Measurements from ENCODE around the gene ZDHHC14.
"Not testable (repeated sequence)": the region's sequence is repeated elsewhere in the genome, so short reads cannot be mapped to it uniquely, and the experiment has no call there.

ZDHHC14 gene

DNA sequence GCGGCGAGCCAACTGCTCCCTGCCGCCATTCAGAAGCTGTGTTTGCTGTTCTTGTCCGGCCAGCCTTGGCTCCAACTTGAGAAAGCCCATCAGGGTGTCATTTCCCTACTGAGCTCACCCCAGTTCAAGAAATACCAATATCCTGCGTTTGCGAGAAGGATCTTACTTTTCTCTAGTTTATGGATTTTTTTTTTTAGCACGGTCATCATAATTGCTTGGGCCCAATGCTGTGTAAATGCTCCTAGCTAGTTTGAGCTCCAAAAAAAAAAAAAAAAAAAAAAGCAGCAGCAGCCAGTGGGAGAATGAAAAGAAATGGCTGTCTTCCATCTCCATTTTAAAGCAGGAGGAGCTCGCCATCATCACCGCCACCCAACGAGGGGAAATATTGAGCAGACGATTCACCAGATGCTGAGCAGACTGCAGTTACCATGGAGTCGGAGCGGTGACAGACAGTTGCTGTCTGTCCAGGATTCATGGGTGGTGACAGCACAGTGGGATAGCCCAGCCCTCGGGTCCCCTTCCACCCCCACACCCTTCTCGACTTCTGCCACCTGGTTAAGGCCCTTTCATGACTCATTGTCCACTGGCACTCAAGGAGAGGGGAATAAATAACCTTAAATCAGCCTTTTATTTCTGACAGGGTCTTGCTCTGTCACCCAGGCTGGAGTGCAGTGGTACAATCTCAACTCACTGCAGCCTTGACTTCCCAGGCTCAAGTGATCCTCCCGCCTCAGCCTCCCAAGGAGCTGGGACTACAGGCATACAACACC is 309.6 kb downstream of the ZDHHC14 start:
- no peak for DNase-seq (ENCODE audit: low read depth)

GRCh38 chr6:157691621-157692020 is 310.6 kb downstream of the ZDHHC14 start:
- not testable (repeated sequence) for DNase-seq (ENCODE audit: low read depth)

GRCh38 chr6:157693867-157694266 is 312.9 kb downstream of the ZDHHC14 start:
- no peak for DNase-seq (ENCODE audit: low read depth)

- DNase-seq (ENCODE audit: low read depth), result no peak
These were observed 314.5 kb downstream of the ZDHHC14 start for GRCh38 chr6:157695301-157696040.

GRCh38 chr6:157699777-157700636 is 319.0 kb downstream of the ZDHHC14 start:
- no peak for DNase-seq (ENCODE audit: low read depth)

GRCh38 chr6:157706351-157706750 is 325.4 kb downstream of the ZDHHC14 start:
- not testable (repeated sequence) for DNase-seq (ENCODE audit: low read depth)

GRCh38 chr6:157706883-157707282 is 325.9 kb downstream of the ZDHHC14 start:
- no peak for DNase-seq (ENCODE audit: low read depth)

DNA sequence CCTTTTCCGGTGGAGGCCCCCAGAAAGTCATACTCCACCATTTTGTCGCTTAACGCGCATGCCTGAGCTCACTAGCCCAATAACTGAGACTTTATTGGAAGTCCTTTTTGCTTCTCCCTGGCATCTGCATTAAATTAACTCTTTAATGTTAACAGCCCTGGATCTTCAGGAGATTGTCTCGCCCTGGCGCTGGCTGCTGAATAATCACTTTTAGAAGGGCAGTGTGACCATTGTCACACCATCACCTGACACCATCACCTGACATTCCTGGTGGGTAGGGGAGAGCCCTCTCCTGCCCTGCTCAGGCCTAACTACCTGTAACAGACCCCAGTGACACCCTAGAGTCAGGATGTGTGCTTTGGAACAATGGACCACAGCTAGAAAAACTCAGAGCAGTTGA is 326.6 kb downstream of the ZDHHC14 start:
- DNase-seq (ENCODE audit: low read depth), result no peak

- DNase-seq (ENCODE audit: low read depth), result no peak
These were observed 327.2 kb downstream of the ZDHHC14 start for GRCh38 chr6:157708239-157708638.

- DNase-seq (ENCODE audit: low read depth), result no peak
These were observed 327.9 kb downstream of the ZDHHC14 start for GRCh38 chr6:157708933-157709332.

DNA sequence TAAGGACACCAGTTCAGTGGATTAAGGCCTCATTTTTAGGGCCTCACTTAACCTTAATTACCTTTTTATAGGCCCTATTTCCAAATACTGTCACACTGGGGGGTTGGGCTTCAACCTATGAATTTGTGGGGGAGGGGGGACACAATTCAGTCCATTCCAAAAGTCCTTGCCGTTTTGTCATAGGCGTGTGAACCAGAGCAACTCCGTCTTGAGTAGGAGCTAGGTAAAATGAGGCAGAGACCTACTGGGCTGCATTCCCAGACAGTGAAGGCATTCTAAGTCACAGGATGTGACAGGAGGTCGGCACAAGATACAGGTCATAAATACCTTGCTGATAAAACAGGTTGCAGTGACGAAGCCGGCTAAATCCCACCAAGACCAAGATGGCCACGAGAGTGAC is 328.6 kb downstream of the ZDHHC14 start:
- no peak for DNase-seq (ENCODE audit: low read depth)

DNA sequence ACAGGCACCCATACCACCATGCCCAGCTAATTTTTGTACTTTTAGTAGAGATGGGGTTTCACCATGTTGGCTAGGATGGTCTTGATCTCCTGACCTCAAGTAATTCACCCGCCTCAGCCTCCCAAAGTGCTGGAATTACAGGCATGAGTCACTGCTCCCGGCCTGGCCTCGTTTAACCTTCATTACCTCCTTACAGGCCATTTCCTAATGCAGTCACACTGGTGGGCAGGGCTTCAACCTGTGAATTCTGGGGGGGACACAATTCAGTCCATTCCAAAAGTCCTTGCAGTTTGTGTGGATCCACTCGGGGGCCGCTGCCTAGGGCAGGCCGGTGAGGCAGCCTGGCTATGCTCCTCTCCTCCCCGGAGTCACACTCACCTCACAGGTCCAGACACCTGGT is 329.6 kb downstream of the ZDHHC14 start:
- DNase-seq (ENCODE audit: low read depth), result no peak

- DNase-seq (ENCODE audit: low read depth), result no peak
These were observed 330.1 kb downstream of the ZDHHC14 start for GRCh38 chr6:157711060-157711459.

DNA sequence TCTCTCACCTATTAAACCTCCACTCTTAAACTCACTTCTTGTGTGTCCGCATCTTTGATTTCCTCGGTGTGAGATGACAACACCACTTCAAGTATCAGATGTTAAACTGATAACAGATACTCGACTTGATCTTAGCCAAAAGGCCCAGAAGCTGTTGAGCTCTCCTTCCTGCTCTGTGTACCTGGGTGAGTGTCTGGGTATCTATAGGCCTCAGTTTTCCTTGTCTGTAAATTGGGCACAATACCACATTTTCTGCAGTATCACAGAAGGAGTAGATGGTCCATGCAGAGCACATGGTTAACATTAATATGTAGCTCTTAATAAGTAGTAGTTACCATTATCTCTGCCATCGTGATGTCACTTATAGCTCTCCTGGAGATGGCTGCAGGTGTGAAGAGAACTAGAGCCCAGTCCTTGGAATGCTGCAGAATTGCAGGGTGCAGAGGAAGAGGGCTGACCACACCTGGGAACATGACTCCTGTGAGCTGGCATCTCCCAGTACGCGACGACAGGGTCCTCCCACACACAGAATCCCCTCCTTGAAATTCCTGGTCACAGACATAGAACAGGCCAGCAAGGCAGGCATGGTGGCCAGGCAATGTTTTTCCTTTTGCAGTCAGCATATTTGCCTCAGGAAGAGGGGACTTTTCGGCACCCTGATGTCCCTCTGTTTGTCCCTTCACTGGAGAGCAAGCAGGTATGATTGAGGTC is 331.8 kb downstream of the ZDHHC14 start:
- no peak for DNase-seq (ENCODE audit: low read depth)

DNA sequence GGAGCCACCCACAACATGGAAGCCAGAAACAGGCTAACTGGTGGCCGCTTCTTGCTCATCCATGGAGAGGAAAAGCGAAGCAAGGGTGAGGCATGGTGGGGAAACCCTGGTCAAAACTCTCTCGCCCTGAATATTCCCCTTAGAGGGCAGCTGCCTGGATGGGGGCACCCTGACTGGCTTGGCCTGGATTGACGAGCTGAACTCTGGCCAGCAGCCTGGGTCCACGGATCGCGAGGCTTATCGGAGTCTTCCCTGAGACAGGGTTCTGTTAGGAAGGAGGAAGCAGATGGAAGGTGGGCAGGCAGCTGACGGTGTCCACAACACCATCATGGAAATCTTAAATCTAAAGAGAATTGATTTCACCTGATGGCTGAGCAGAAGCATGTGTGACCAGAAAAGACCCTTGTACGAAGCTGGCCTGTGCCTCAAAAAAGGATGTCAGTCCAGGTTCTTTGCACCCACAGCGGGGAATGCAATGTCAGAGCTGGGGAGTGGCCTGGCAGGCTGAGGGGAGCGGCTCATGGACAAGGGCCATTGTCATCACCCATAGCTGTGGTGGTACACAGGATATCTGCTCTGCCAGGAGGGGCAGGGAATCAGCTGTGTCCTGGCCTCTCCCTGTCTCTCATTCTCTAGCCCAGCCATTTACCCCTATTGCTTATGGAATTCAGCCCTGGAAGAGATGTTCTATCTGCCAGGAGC is 332.6 kb downstream of the ZDHHC14 start:
- no peak for DNase-seq (ENCODE audit: low read depth)

DNA sequence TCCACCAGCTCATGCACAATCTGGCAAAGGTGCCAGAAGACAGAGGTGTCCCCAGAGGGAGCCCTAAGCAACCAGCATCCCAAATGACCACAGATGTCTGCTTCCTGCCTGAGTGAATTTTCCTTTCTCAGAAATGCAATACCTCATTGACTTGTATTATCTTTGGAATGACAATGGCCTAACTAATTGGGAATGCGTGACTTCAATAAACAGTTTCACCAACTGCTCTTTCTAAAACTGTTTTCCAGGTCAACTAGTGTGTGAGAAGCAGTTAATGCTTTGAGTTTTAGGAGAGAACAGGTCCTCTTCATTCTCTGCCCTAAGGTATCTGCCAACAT is 333.1 kb downstream of the ZDHHC14 start:
- DNase-seq (ENCODE audit: low read depth), result no peak

GRCh38 chr6:157715728-157716164 is 334.8 kb downstream of the ZDHHC14 start:
- DNase-seq (ENCODE audit: low read depth), result no peak

GRCh38 chr6:157716251-157716995 is 335.4 kb downstream of the ZDHHC14 start:
- DNase-seq (ENCODE audit: low read depth), result no peak

DNA sequence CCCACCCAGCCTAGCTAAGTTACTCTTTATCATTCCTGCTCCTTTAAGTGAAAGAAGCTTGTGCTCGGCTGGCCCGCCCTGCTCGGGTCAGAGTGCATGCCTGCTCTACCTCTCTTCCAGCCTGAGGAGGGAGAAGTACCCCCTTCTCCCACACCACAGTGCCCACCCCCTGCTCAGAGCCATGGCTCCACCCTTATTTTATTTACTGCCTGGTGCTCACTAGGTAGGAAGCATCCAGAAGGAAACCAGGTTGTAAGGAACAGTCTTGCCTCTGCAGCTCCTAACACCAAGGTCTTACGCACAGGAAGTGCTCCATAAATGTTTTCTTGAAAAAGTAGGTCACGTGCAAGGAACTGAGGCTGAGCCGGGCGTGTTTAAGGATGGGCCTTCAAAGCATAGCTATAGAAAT is 336.4 kb downstream of the ZDHHC14 start:
- no peak for DNase-seq (ENCODE audit: low read depth)

DNA sequence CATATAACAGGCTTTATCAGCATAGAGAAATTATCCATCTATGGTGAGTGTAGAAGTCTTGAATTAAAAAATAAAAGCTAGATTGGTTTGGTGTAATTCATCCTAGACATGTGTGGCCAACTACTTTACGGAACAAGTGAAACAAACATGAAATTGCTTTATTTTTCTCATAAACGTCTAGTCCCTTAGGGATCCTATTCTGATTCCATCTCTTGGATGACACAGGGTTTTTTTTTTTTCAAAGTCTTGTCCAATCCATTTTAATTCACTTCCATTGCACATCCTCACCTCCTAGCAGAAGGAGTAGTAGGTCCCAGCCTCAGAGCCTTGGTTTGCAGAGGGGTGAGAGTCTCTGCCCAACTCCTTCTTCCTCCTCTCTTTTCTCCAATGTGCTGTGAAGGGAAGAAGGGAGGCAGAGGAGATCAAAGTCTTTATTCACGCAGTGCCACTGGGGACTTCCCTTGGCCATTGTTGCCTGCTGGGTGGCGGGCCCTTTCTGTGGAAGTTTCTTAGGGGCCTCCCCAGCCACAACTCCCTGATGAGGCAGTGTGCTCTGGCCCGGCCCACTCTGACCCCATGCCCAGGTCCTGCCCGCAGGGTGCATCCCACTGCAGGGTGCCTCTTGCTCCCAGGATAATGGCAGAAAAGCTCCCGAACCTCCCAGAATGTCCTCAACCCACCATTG is 337.7 kb downstream of the ZDHHC14 start:
- no peak for DNase-seq (ENCODE audit: low read depth)

Measured in activated T-helper 9 cell treated with anti-CD3 and anti-CD28 coated beads, Interleukin-2, amount 50 U/mL, for 16 hours (primary cell).